Stimulated activated CD8-positive, alpha-beta memory T cell treated with anti-CD3 and anti-CD28 coated beads, Interleukin-7, amount 100 ng/mL, for 4 hours (primary cell): ENCODE results near the gene KLHL30.

Experiments
- DNase-seq, 2 donors: peaks; one replicate each; pipeline ENCODE4 v3.0.0-alpha.2; 2020; ENCODE audit warnings: low read depth in 2 of 2

KLHL30 gene

DNA sequence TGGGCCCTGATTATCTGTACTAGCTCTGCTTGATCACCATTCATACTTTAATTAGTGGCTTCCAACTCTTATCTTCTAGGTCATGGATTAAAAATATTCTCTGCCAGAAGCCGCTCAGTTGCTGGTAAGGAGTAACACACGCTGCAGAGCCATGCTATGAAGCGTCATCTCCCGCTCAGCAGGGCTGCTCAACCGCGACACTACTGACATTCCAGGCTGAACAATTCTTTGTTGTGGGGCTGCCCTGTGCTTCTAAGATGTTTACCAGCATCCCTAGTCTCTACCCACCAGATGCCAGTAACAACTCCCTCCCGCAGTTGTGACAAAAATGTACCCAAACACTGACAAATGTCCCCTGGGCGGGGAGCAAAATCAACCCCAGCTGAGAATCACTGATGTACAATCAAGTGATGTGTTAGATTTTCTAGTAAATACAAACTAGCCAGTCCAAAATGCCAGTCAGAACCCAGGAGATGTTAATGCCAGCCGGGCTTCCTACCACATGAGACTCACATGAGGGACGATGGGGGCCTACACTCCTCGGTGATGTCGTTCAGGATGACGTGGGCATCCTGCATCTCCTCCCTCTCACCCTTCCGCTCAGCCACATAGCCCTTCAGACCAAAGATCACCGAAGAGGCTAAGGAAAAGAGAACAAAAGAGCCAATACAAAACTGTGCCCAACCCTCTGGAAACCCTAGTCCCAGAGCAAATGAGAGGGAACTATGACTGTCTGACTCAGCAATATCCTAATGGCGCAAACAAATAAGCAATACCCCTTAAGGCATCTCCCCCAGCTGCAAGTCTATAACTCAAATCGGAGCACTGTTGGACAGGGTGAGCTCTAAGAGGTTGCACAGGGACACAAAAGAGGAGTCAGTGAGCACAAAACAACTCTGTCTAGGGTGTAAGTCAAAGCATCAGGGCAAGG lies 49.4 kb downstream of the KLHL30 start:
- no peak for DNase-seq

DNA sequence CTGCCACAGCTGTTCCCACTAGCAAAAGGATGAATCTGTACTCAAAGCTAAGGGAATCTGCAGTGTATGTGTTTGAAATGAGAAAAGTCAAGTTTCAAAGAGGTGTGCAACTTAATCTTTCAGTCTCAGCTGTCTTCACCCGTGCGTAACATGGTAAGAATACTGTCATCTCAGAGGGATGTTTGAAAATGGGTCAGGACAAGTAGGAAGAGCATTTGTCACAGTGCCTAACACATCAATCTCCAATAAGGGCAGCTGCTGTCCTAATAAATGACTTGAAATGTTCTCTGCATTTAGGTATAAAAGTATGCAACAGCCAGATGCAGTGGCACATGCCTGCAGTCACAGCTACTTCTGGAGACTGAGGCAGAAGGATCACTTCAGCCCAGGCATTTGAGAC lies 52.0 kb downstream of the KLHL30 start:
- no peak for DNase-seq
